A549 treated with Mapracorat at 1 μM for 4 hours (cell line): ENCODE measurements around the gene RFPL4AL1. TPM values are rescaled to one million over a fixed set of nuclear protein-coding genes. Genes with fewer than 3 reads are reported as not detected.

Source experiments
- total RNA-seq: library from RNA; stranded (reverse); fragments of 200-300 nt; extraction: Qiagen RNA extraction; gene quantifications from 5 replicates; pipeline ENCODE4 v1.2.3, GENCODE V29; 2022

The RFPL4AL1 gene
- total RNA-seq: not detected in 5 replicates

GRCh38 chr19:55768818-55769217, at the start of gene RFPL4AL1:
TSS of gene RFPL4AL1 (plus strand) at chr19:55769118. CDS start at chr19:55771805, 2,687 bp downstream.

GRCh38 chr19:55738302-55738701, 30.6 kb upstream of the RFPL4AL1 start, which contains the start of gene NLRP9:
TSS of gene NLRP9 (minus strand) at chr19:55738402. CDS start at chr19:55738374, 28 bp downstream.

GRCh38 chr19:55758797-55759196, 10.1 kb upstream of the RFPL4AL1 start, which contains the start of gene RFPL4A:
TSS of gene RFPL4A (plus strand) at chr19:55759097. CDS start at chr19:55761801, 2,704 bp downstream.

Other genes starting within 250 kb of the RFPL4AL1 start
- 1.1 to 2.4 TPM (median 1.5 TPM) in 5 replicates for gene SBK2, start 232.0 kb upstream of the RFPL4AL1 start, total RNA-seq
- 0.81 to 1.9 TPM (median 1.6 TPM) in 5 replicates for gene SBK3, start 223.6 kb upstream of the RFPL4AL1 start, total RNA-seq
- 19.1 to 31.9 TPM (median 29.7 TPM) in 5 replicates for gene ZNF579, start 188.3 kb upstream of the RFPL4AL1 start, total RNA-seq
- 21.6 to 25.3 TPM (median 22.9 TPM) in 5 replicates for gene FIZ1, start 169.6 kb upstream of the RFPL4AL1 start, total RNA-seq
- gene ZNF524, start 168.8 kb upstream of the RFPL4AL1 start, total RNA-seq: 11.3 to 19.0 TPM (median 17.5 TPM) in 5 replicates
- gene ZNF865, start 163.5 kb upstream of the RFPL4AL1 start, total RNA-seq: 6.9 to 12.2 TPM (median 11.8 TPM) in 5 replicates
- gene ZNF784, start 144.6 kb upstream of the RFPL4AL1 start, total RNA-seq: 4.0 to 5.9 TPM (median 5.4 TPM) in 5 replicates
- 28.0 to 53.4 TPM (median 49.3 TPM) in 5 replicates for gene ZNF580, start 128.1 kb upstream of the RFPL4AL1 start, total RNA-seq
- gene ZNF581, start 125.5 kb upstream of the RFPL4AL1 start, total RNA-seq: 36.8 to 50.0 TPM (median 46.0 TPM) in 5 replicates
- gene CCDC106, start 120.9 kb upstream of the RFPL4AL1 start, total RNA-seq: 14.5 to 19.8 TPM (median 18.6 TPM) in 5 replicates
- 258 to 297 TPM (median 278 TPM) in 5 replicates for gene U2AF2, start 114.1 kb upstream of the RFPL4AL1 start, total RNA-seq
- 136 to 211 TPM (median 199 TPM) in 5 replicates for gene EPN1, start 93.9 kb upstream of the RFPL4AL1 start, total RNA-seq
- gene NLRP9, start 30.7 kb upstream of the RFPL4AL1 start, total RNA-seq: not detected in 5 replicates
- gene RFPL4A, start 10.0 kb upstream of the RFPL4AL1 start, total RNA-seq: 0.35 to 0.58 TPM (median 0.41 TPM) in 5 replicates
- gene NLRP11, start 62.9 kb downstream of the RFPL4AL1 start, total RNA-seq: 0.04 TPM in 1 of 5 replicates, not detected in the others
- gene NLRP4, start 67.4 kb downstream of the RFPL4AL1 start, total RNA-seq: 0.18 TPM in 1 of 5 replicates, not detected in the others
- gene NLRP13, start 163.2 kb downstream of the RFPL4AL1 start, total RNA-seq: not detected in 5 replicates
- not detected in 5 replicates for gene NLRP8, start 178.7 kb downstream of the RFPL4AL1 start, total RNA-seq
- gene NLRP5, start 217.7 kb downstream of the RFPL4AL1 start, total RNA-seq: not detected in 5 replicates